ENCODE measurements around the gene SRGAP3.
A peak's percentile ranks its signal among the peaks of the same experiment; 100 is the strongest.

The SRGAP3 gene

DNA sequence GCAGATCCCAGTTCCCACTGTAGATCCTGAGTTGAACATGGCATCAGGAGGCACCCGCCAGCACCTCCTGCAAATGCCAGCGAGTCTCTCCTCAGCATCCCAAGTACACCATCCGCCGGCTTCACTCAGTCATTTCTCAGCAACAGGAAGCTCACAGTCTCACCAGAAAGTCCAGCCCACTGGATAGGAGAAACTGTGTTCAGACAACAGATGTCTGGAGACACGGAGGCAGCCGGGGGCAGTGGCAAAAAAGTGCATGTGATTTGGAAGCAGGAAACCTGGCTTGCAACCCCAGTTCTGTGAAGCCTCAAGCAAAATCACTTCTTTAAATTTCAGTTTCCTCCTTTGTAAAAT, 68.7 kb downstream of the SRGAP3 start:
- Histone ChIP-seq H3K36me3 (replicated peaks) (no peaks in the 10 kb centered on the region), H3K4me1 (no peaks in the 10 kb centered on the region), H3K9me3 (no peaks in the 10 kb centered on the region), H3K27me3 (ENCODE audit: low read depth) (no peaks in the 10 kb centered on the region), H3K4me3 (no peak overlapping the region)
- in situ Hi-C loops (cut with MboI; ENCODE audit: low sequenced_read_pairs) = no loop called here
- DNase-seq (ENCODE audit: low spot score in 2 of 2) = no peak

DNA sequence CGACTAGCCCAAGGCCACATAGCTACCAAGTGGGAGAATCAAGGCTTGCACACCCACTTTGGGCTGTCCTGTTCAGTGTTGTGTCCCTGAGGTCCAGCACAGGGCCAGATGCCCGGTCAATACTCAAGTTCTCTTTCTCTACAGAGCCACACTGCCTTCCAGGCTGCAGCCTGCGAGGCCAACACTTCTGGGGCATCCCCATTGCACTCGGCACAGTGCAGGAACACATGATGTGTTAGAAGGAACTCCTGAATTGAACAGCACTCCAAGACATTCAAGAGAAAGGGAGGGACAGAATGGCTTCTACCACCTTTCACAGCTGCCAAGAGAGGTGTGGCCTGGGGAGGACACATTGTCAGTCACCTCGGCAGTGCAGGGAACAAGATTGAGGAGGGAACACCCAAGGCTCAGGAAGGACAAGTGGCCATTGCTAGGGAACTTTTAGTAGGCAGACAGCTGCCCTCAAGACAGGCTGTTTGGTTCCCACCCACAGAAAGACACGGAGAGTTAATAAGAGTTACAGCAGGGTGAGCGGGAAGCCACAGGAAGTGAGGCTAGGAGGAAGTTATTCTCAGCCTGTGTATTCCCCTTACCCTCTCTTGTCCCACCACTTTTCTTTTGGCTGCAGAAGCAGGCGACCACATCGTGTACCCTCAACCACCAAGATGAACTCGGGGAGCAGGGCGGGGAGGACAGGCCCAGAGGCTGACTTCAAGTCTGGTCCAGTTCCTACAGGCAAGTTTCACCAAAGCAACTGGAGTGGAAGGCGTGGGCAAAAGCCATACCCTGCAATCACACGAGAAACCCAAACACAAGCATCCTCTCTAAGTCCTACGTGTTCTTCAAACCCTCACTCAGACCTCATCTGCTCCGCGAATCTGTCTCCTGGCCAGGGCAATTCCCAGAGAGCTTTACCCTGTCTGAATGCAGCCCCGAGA, 69.4 kb downstream of the SRGAP3 start:
- in situ Hi-C loops (cut with MboI; ENCODE audit: low sequenced_read_pairs) = no loop called here
- H3K4me1 ChIP-seq = no peaks in the 10 kb centered on the region
- no peak overlapping the region for H3K4me3 ChIP-seq

DNA sequence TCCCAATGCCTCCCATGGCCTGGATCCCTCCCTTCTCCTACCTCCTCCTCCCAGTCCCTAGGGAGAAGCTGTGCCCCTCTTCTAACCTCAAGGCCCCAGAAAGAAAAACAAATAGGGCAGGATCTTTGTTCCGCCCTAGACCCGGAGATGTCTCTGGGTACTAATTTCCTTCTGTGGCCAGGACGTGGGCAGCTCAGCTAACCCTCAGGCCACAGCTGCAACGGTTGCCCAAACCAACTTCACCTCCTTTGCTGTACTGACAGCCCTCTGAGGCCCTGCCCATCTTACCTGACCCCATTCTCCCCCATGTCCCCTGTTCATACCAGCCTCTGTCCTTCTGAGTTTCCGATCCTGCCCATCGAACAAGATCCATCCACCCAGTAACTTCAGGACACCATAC, 70.7 kb downstream of the SRGAP3 start:
- H3K36me3 ChIP-seq (replicated peaks) = no peaks in the 10 kb centered on the region
- no peak for DNase-seq (ENCODE audit: low spot score in 2 of 2)

More for the DNA sequence above, 69.4 kb downstream of the SRGAP3 start:
- DNase-seq (ENCODE audit: low spot score in 2 of 2) = no peak
- Histone ChIP-seq H3K36me3 (replicated peaks) (no peaks in the 10 kb centered on the region), H3K27me3 (ENCODE audit: low read depth) (no peaks in the 10 kb centered on the region), H3K9me3 (no peaks in the 10 kb centered on the region)

DNA sequence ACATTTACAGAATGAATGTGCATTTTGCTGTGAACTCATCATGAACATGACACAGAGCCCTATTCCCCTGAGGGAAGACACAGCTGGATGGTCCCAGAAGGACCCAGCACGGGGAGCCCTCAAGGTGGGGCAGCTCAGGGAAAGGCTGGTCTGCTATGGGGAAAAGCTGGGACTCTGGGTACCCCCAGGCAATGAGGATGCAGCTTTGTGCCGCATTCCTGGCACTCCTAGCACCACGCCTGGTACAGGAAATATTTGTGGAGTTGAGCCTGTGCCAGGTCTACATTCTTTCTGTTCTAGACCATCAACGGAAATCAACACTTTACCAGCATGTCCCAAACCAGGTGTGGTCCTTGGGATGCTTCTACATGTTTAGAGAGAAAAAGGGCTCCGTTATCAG, 74.0 kb downstream of the SRGAP3 start:
- no peak for DNase-seq (ENCODE audit: low spot score in 2 of 2)
- in situ Hi-C loops (cut with MboI; ENCODE audit: low sequenced_read_pairs) = no loop called here
- Histone ChIP-seq H3K4me3 (no peak overlapping the region), H3K36me3 (replicated peaks) (no peaks in the 10 kb centered on the region), H3K9me3 (no peaks in the 10 kb centered on the region), H3K4me1 (no peaks in the 10 kb centered on the region), H3K27me3 (ENCODE audit: low read depth) (no peaks in the 10 kb centered on the region)

More for the DNA sequence above, 70.7 kb downstream of the SRGAP3 start:
- Histone ChIP-seq H3K4me3 (no peak overlapping the region), H3K27me3 (ENCODE audit: low read depth) (no peaks in the 10 kb centered on the region), H3K4me1 (no peaks in the 10 kb centered on the region), H3K9me3 (no peaks in the 10 kb centered on the region)
- in situ Hi-C loops (cut with MboI; ENCODE audit: low sequenced_read_pairs) = no loop called here

DNA sequence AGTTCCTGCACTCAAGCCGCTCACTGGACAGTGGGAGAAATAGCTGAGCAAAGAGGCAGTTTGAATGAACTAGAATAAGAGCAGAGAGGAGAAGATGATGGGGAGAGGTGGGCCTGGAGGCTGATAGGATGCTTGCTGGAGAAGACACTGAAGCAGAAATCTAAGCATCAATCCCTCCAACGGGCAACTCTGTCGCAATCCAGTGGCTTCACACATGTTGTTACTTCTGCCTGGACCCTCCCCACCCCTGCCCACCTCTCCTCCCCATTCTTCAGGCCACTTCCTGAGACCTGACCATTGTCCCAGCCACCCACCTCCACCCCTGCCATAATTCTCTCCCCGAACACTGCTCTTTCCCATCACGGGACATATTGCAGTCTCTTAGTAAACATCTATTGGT, 76.0 kb downstream of the SRGAP3 start:
- in situ Hi-C loops (cut with MboI; ENCODE audit: low sequenced_read_pairs) = no loop called here

DNA sequence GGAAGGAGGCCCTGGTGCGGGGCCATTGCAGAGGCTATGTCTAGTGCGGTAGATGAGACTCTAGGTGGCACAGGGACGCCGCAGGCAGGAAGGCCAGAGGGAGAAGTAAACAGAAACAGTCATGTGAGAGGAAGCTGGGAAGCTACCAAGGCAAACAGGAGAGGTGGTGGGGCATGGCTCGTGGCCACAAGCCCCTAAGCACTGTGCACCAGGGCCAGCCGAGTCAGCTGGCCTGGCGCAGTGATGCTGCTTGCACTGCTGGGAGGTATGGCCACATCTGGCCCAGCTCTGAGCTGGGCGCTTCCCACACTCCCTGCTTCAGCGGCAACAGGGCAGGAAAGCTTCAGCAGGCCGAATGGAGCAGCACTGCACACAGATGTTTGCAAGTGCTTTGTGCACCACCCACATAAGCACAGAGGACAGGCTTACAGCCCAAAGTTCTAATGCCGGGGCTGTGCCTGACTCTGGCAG, 76.6 kb downstream of the SRGAP3 start:
- no peak overlapping the region for H3K4me3 ChIP-seq
- no peaks in the 10 kb centered on the region for H3K27me3 ChIP-seq (ENCODE audit: low read depth)
- in situ Hi-C loops (cut with MboI; ENCODE audit: low sequenced_read_pairs) = no loop called here
- no peaks in the 10 kb centered on the region for H3K9me3 ChIP-seq
- H3K36me3 ChIP-seq (replicated peaks) = no peaks in the 10 kb centered on the region
- no peaks in the 10 kb centered on the region for H3K4me1 ChIP-seq
- DNase-seq (ENCODE audit: low spot score in 2 of 2) = no peak

More for the DNA sequence above, 76.0 kb downstream of the SRGAP3 start:
- H3K9me3 ChIP-seq = no peaks in the 10 kb centered on the region
- no peaks in the 10 kb centered on the region for H3K27me3 ChIP-seq (ENCODE audit: low read depth)
- no peak overlapping the region for H3K4me3 ChIP-seq
- H3K36me3 ChIP-seq (replicated peaks) = no peaks in the 10 kb centered on the region
- DNase-seq (ENCODE audit: low spot score in 2 of 2) = no peak
- H3K4me1 ChIP-seq = no peaks in the 10 kb centered on the region

DNA sequence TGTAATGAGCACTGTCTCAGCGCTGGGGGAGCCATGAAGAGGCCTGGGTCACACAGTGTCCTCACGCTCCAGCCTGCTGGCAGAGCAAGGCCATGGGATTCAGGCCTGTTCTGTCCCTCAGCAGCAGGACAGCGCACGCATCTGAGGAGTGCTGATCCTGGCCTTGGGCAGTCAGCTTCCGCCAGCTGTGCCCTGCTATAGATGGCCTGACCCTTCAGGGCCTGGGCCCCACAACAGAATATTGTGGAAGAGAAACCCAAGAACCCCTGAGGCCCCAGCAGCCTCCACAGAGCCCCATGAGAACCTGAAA, 78.6 kb downstream of the SRGAP3 start:
- no peaks in the 10 kb centered on the region for H3K9me3 ChIP-seq
- H3K36me3 ChIP-seq (replicated peaks) = no peaks in the 10 kb centered on the region
- no peaks in the 10 kb centered on the region for H3K27me3 ChIP-seq (ENCODE audit: low read depth)
- in situ Hi-C loops (cut with MboI; ENCODE audit: low sequenced_read_pairs) = no loop called here
- no peak overlapping the region for H3K4me3 ChIP-seq
- no peaks in the 10 kb centered on the region for H3K4me1 ChIP-seq
- no peak for DNase-seq (ENCODE audit: low spot score in 2 of 2)

DNA sequence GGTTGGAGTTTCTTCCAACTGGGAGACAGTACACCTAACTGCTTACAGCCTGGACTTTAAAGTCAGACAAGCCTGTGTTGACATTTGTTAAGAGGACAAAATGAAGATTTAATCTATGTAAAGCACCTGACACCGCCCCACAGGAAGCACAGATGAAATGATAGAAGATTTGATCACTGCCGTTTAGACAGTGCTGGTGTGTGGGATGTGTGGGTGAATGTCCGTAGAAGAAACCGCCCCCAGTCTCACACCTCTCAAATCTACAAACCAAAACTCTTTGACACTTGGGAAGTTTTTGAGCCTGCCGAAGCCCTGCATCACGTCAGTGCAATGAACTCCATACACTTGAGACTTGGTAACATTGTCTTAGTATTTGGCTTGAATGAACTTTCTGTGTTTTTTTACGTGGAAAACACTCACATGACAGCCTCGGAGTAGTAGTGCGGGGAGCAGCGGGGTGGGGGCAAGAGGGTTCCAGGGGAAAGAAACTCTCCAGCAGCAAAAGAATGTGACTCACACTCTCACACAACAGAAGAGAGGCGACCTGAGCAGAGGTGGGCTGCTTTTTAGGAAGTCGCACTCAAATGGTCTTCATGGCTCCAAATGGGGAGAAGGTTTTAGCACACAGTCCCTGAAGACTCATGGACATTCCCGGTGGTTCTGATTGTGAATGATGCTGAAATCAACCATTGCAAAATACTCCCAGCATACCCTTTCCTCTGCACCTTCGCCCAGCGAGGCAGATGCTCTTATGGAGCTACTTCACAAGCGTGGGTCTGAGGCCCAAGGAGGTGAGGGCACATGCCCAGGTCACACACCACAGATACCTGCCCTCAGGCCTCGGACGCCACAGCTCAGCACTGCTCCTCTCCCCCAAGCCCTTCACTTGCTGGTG, 79.2 kb downstream of the SRGAP3 start:
- Histone ChIP-seq H3K36me3 (replicated peaks) (no peaks in the 10 kb centered on the region), H3K27me3 (ENCODE audit: low read depth) (no peaks in the 10 kb centered on the region), H3K4me3 (no peak overlapping the region), H3K9me3 (no peaks in the 10 kb centered on the region), H3K4me1 (no peaks in the 10 kb centered on the region)
- in situ Hi-C loops (cut with MboI; ENCODE audit: low sequenced_read_pairs) = no loop called here
- no peak for DNase-seq (ENCODE audit: low spot score in 2 of 2)

DNA sequence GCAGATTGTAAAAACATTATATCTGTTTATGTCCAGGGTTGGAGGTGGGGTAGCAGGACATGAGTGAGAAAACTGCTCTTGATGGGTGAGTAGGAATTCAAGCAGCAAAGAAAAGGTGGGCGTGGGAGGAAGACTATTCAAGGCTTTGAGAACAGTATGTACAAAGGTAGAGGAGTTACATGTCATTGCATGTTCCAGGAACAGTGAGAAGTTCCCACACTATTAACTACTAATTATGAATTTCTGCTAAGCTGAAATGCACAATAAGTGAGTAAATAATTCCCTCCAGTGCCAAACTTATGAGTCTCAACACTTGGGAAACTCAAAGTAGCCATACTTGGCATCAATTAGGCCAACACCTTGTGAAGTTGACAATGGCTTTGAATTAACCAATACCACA, 80.1 kb downstream of the SRGAP3 start:
- Histone ChIP-seq H3K36me3 (replicated peaks) (no peaks in the 10 kb centered on the region), H3K27me3 (ENCODE audit: low read depth) (no peaks in the 10 kb centered on the region), H3K4me3 (no peak overlapping the region), H3K9me3 (no peaks in the 10 kb centered on the region), H3K4me1 (no peaks in the 10 kb centered on the region)
- DNase-seq (ENCODE audit: low spot score in 2 of 2) = no peak
- in situ Hi-C loops (cut with MboI; ENCODE audit: low sequenced_read_pairs) = no loop called here

DNA sequence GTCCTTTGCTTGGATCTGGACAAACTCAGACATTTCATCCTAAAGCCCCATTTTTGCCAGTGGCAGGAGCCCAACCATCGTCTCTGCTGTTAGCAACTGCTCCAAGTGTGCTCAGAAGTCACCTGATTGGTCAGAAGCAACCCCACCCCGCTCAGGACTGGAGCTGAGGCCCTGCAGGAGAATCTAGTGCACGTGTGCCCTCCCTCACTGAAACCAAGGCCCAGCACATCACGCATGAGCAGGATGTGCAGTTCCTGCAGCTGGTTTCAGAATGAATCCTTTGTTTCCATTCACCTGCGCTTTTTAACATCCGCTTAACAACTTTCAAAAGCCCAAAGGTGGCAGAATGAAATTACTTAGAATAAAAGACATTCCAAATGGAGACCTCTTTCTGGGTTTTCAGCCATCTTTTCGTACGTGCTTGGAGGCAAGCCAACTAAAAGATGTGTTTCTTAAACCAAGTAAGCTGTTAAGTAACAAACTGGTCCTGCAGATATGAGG, 81.2 kb downstream of the SRGAP3 start:
- H3K4me3 ChIP-seq = no peak overlapping the region
- DNase-seq (ENCODE audit: low spot score in 2 of 2) = peak in 1 of 2 experiments; percentile 18
- H3K27me3 ChIP-seq (ENCODE audit: low read depth) = no peaks in the 10 kb centered on the region
- no peaks in the 10 kb centered on the region for H3K9me3 ChIP-seq
- no peaks in the 10 kb centered on the region for H3K4me1 ChIP-seq
- H3K36me3 ChIP-seq (replicated peaks) = no peaks in the 10 kb centered on the region
- in situ Hi-C loops (cut with MboI; ENCODE audit: low sequenced_read_pairs) = no loop called here

DNA sequence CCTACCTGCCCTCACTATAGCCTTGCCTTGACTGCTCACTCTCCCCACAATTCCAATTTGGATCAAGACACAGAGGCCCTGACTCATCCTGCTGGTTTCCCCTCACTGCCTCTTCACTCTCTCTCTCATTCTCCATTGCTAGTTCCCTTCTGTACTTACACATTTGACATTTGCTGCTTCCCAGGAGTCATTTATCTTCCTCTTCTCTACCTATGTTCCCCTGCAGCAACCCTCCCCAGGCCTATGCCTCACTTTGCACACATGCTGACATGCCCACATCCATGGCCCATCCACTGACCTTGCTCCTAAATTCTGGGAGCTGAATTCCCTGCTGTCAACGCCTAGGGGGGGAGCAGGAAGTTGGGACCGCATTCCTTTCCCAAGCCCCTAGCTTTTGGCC, 82.2 kb downstream of the SRGAP3 start:
- DNase-seq (ENCODE audit: low spot score in 2 of 2) = no peak
- Histone ChIP-seq H3K9me3 (no peaks in the 10 kb centered on the region), H3K36me3 (replicated peaks) (no peaks in the 10 kb centered on the region), H3K27me3 (ENCODE audit: low read depth) (no peaks in the 10 kb centered on the region), H3K4me1 (no peaks in the 10 kb centered on the region), H3K4me3 (no peak overlapping the region)
- in situ Hi-C loops (cut with MboI; ENCODE audit: low sequenced_read_pairs) = no loop called here

DNA sequence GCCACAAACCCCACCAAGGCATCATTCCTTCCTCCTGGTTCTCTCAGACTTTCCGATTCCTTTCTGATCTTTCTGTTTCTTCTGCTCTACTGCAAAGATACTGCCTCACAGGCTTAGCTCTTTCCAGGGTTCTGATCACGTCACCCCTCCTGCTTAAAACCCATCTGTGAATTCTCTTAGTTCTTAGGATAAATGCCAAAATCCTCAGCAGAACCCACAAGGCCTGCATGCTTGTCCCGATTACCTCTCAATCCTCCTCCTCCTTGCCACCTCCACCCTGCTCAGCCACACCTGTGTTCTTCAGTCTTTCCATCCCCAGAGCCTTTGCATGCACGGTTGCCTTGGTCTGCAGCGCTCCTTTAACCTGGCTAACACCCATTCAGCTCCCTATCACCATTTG, 84.0 kb downstream of the SRGAP3 start:
- in situ Hi-C loops (cut with MboI; ENCODE audit: low sequenced_read_pairs) = no loop called here

DNA sequence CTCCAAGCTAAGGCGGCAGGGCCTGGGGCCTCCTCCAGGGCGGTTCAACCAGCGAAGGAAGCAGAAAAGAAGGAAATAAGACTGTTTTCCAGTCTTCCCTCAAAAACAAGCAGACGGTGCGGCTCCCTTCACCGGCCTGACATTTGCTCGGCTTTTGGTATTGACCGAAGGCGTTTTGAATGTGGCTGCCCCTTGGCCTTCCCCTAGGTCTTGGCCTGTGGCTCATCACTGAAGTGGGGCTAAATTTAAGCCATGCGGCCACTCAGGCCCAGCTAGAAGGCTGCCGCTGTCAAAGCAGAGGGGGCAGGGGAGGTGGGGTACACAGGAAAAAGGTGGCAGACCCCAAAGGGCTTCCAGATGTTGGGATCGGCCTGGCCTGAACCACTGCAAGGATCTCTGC, 86.2 kb downstream of the SRGAP3 start:
- no peak for DNase-seq (ENCODE audit: low spot score in 2 of 2)
- Histone ChIP-seq H3K9me3 (no peaks in the 10 kb centered on the region), H3K4me1 (no peaks in the 10 kb centered on the region), H3K36me3 (replicated peaks) (no peaks in the 10 kb centered on the region), H3K4me3 (no peak overlapping the region), H3K27me3 (ENCODE audit: low read depth) (no peaks in the 10 kb centered on the region)
- in situ Hi-C loops (cut with MboI; ENCODE audit: low sequenced_read_pairs) = no loop called here

More for the DNA sequence above, 84.0 kb downstream of the SRGAP3 start:
- Histone ChIP-seq H3K9me3 (no peaks in the 10 kb centered on the region), H3K4me3 (no peak overlapping the region), H3K36me3 (replicated peaks) (no peaks in the 10 kb centered on the region), H3K4me1 (no peaks in the 10 kb centered on the region), H3K27me3 (ENCODE audit: low read depth) (no peaks in the 10 kb centered on the region)
- DNase-seq (ENCODE audit: low spot score in 2 of 2) = no peak

DNA sequence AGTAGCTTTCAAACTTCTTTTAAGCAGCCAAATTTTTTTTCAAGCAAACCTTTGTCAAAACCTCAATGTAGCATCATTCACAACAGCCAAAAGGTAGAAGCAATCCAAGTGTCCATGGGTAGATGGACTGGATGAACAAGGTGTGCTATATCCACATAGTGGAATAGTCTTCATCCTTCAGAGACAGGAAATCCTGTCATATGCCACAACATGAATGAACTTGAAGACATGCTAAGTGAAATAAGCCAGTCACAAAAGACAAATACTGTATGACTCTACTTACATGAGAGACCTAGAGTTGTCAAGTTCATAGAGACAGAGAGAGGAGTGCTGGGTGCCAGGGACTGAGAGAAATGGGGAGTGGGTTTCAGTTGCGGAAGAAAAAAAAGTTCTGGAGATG, 87.6 kb downstream of the SRGAP3 start:
- Histone ChIP-seq H3K4me1 (no peaks in the 10 kb centered on the region), H3K9me3 (no peaks in the 10 kb centered on the region), H3K36me3 (replicated peaks) (no peaks in the 10 kb centered on the region), H3K27me3 (ENCODE audit: low read depth) (no peaks in the 10 kb centered on the region), H3K4me3 (no peak overlapping the region)
- DNase-seq (ENCODE audit: low spot score in 2 of 2) = no peak
- in situ Hi-C loops (cut with MboI; ENCODE audit: low sequenced_read_pairs) = no loop called here
